IPS DF 6.9 (cell line): ENCODE data around the gene GRB2.
"Not testable (repeated sequence)": the region's sequence is repeated elsewhere in the genome, so short reads cannot be mapped to it uniquely, and the experiment has no call there.

Experiments used
- DNase-seq: peaks from one replicate; pipeline ENCODE4 v3.0.0-alpha.2; 2013; ENCODE audit warnings: low read depth, low spot score
- H3K27ac ChIP-seq: one replicate; pipeline ENCODE4 v1.5.1; 2013; ENCODE audit warnings: low read length, control low read depth
- H3K27me3 ChIP-seq: 2 replicates; pipeline ENCODE4 v1.6.1; 2013; ENCODE audit warnings: mild to moderate bottlenecking, low read length; ENCODE audit not compliant: control insufficient read depth, insufficient read depth
- H3K36me3 ChIP-seq: 2 replicates; pipeline ENCODE4 v1.6.1; 2013; ENCODE audit warnings: low read length; ENCODE audit not compliant: control insufficient read depth, insufficient read depth
- H3K4me1 ChIP-seq: 2 replicates; pipeline ENCODE4 v1.6.1; 2013; ENCODE audit warnings: low read length; ENCODE audit not compliant: control insufficient read depth, insufficient read depth
- H3K4me3 ChIP-seq: 2 replicates; pipeline ENCODE4 v1.5.1; 2013; ENCODE audit warnings: mild to moderate bottlenecking, low read length
- H3K9me3 ChIP-seq: 2 replicates; pipeline ENCODE4 v1.6.1; 2013; ENCODE audit warnings: low read length, inconsistent platforms; ENCODE audit not compliant: control insufficient read depth, insufficient read depth
- WGBS: extraction: QIAGEN DNeasy Blood & Tissue Kit; methylation state at CpG from one replicate; pipeline ENCODE4 v1.1.7; 2013; ENCODE audit warnings: mixed read lengths, missing lambda C conversion rate; ENCODE audit not compliant: insufficient read length, insufficient coverage; 5-methylcytosine and 5-hydroxymethylcytosine counted together

Gene GRB2

DNA sequence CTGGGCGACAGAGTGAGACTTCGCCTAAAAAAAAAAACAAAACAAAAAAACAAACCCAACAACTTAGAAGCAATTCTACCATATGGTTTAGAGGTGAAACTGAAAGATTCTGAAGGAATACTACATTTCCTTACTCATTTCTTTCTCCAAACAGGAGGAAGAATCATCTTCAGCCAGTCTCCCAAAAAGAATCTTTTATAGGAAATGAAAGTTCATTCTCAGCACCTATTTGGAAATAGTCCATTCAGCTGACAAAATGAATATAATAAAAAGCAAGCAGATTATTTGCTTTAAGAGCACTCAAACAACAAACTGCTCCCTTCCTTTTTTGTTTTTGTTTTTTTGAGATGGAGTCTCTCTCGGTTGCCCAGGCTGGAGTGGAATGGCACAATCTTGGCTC lies 17.7 kb downstream of the GRB2 start:
- H3K27me3 ChIP-seq = no peaks in the 10 kb centered on the region
- H3K4me3 ChIP-seq = no peak overlapping the region
- no CpG with 5 or more reads among the region's 3 CpGs for WGBS
- no peak overlapping the region for H3K27ac ChIP-seq
- H3K9me3 ChIP-seq = no peaks in the 10 kb centered on the region
- no peaks in the 10 kb centered on the region for H3K4me1 ChIP-seq
- H3K36me3 ChIP-seq = no peaks in the 10 kb centered on the region; the same call in 1 of the 2 replicates
- no peak for DNase-seq

DNA sequence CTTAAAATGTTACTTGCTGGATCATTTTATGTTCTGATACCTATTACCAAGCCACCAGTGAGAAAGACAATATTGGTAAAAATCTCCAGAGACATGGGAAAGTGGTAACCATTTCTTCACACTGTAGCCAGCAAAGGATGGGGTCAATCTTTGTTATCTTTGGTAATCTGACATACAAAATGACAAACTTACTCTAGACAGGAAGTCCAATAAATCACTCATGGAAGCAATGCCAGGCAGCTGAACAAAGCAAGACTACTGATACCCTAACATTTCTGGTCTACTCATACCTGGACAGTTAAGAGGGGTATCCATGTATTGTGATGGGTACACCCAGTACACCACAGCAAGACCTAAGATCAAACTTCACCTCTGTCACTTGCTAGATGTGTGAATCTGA lies 19.0 kb downstream of the GRB2 start:
- no peaks in the 10 kb centered on the region for H3K27me3 ChIP-seq
- no peaks in the 10 kb centered on the region for H3K9me3 ChIP-seq
- DNase-seq = no peak
- H3K4me3 ChIP-seq = no peak overlapping the region
- no peak overlapping the region for H3K27ac ChIP-seq
- H3K36me3 ChIP-seq = no peaks in the 10 kb centered on the region
- no peaks in the 10 kb centered on the region for H3K4me1 ChIP-seq

DNA sequence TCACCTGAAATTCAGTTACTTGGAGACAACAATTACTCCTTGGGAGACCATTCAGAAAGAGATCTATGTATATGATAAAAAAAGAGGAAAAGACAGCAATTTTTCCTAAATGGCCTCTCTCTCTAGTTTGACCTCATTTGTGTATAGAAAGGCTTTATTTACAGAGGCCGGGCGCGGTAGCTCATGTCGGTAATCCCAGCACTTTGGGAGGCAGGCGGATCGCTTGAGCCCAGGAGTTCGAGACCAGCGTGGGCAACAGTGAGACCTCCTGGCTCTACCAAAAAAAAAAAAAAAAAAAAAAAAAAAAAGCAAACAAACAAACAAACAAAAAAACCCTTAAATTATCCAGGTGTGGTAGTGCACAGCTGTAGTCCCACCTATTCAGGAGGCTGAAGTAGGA lies 20.7 kb downstream of the GRB2 start:
- H3K36me3 ChIP-seq = no peaks in the 10 kb centered on the region
- no peaks in the 10 kb centered on the region for H3K9me3 ChIP-seq
- no peaks in the 10 kb centered on the region for H3K27me3 ChIP-seq
- no CpG with 5 or more reads among the region's 8 CpGs for WGBS
- H3K4me3 ChIP-seq = no peak overlapping the region
- no peak overlapping the region for H3K27ac ChIP-seq
- DNase-seq = no peak
- H3K4me1 ChIP-seq = no peaks in the 10 kb centered on the region

DNA sequence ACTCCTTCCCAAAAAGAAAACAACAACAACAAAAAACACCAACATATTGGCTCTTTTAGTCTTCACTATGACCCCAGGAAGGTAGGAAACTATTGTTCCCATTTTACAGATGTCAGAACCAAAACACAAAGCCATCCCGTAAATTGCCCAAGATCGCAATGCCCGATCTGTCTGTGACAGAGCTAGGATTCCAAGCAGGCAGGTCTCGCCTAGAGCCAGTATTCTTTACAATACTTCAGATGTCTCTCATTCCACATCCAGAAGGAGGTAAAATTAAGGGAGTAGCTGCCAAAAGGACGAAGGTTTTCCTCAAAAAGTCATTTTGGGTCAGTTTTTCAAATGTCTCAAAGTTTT lies 21.7 kb downstream of the GRB2 start:
- Histone ChIP-seq H3K36me3 (no peaks in the 10 kb centered on the region), H3K27ac (no peak overlapping the region), H3K9me3 (no peaks in the 10 kb centered on the region), H3K4me1 (no peaks in the 10 kb centered on the region), H3K27me3 (no peaks in the 10 kb centered on the region), H3K4me3 (no peak overlapping the region)
- DNase-seq = no peak
- no CpG with 5 or more reads among the region's 5 CpGs for WGBS

DNA sequence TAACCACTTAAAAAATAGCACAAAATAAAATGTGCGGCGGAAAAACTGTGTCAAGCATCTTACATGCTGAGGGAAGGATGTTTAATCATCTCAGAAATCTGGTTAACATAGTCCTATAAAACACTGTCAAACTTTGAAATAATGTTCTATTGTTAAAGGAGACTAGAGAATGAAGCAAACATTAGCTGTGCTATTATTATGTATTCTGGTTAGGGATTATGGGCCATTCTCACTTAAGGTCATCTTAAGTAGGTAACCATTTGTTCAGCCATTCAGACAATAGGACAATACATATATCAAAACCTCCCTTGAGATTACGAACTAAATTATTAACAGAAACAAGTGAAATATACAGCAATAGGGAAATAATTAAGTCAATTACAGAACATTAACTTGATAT lies 24.7 kb downstream of the GRB2 start:
- Histone ChIP-seq H3K4me1 (no peaks in the 10 kb centered on the region), H3K36me3 (no peaks in the 10 kb centered on the region), H3K9me3 (no peaks in the 10 kb centered on the region), H3K4me3 (no peak overlapping the region), H3K27me3 (no peaks in the 10 kb centered on the region), H3K27ac (no peak overlapping the region)
- no peak for DNase-seq
- no CpG with 5 or more reads among the region's 3 CpGs for whole genome bisulfite sequencing

DNA sequence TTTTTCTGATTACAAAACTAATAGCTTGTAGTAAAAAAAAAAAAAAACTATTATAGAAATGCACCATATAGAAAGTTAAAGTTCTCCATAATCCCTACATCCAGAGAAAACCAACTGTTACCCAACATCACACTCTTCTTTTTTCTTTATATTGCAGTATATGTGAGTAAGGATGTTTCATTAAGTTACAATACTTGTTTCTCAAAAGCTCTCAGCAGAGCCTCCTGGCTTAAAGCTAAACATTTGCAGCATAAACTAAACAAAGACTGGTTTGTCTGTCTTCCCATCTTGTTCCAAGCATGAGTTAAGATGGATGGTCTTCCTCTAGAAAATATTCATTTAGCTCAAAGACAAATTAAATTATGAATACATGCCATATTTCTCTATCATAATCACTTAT lies 25.2 kb downstream of the GRB2 start:
- no peaks in the 10 kb centered on the region for H3K36me3 ChIP-seq

DNA sequence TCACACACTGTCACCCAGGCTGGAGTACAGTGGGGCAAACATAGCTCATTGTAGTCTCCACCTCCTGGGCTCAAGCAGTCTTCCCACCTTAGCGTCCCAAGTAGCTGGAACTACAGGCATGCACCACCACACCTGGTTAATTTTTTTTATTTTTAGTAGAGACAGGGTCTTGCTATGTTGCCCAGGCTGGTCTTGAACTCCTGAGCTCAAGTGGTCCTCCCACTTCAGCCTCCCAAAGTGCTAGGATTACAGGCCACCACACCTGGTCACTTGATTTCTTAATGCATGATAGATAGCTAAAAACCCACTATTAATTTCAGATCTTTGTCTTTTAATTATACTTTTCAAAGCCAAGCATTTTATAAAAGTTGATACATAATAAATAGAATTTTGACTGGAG lies 26.1 kb downstream of the GRB2 start:
- H3K27me3 ChIP-seq, H3K9me3 ChIP-seq, H3K27ac ChIP-seq, H3K4me3 ChIP-seq, H3K4me1 ChIP-seq, H3K36me3 ChIP-seq, DNase-seq: not testable (repeated sequence)
- no CpG with 5 or more reads among the region's 1 CpG for WGBS

More for the DNA sequence above, 25.2 kb downstream of the GRB2 start:
- Histone ChIP-seq H3K27ac (no peak overlapping the region), H3K9me3 (no peaks in the 10 kb centered on the region), H3K27me3 (no peaks in the 10 kb centered on the region), H3K4me3 (no peak overlapping the region), H3K4me1 (no peaks in the 10 kb centered on the region)
- no peak for DNase-seq

DNA sequence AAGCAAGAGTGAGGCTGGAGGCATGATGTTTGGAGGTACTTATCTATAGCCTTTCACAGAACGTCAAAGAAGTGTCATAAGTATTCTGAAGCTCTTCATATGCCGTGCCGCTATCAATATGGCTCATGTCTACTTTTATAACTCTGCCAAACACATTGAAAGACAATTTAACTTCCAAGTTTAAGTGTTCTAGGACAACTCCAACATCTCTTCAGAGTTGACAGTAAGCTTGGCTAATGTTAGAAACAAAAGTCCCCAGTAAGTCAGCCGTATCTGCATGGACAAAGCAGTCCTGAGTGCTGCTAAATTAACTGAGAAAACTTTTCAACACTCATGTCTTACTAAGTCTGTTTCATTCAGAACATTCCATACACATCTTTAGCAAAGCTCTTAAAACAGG lies 32.2 kb downstream of the GRB2 start:
- 0 out of 2 replicates have a peak, but pooled peaks cover 1% of the 10 kb centered on the region for H3K4me1 ChIP-seq
- no peaks in the 10 kb centered on the region for H3K27me3 ChIP-seq
- no peaks in the 10 kb centered on the region for H3K36me3 ChIP-seq
- H3K9me3 ChIP-seq = no peaks in the 10 kb centered on the region
- H3K4me3 ChIP-seq = no peak overlapping the region
- DNase-seq = no peak
- no CpG with 5 or more reads among the region's 4 CpGs for WGBS
- H3K27ac ChIP-seq = no peak overlapping the region

DNA sequence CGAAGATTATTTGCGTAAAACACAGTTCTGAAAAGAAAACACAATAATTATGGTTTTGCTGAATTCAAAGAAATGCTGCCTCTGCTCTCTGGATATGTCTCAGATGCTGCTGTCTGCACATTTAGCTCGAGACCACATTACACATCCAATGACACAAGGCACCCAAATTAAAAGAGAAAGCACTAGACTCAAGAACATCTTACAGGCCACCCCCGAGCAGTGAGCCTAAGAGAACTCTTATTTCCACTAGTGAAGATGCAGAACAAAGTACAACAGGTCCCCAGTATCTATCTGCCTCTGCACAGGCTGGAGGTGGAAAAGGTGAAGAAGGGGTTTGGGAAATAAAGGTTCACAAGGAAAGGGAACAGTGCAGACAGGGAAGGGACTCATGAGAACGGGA lies 33.5 kb downstream of the GRB2 start:
- Histone ChIP-seq H3K4me1 (0 out of 2 replicates have a peak, but pooled peaks cover 1% of the 10 kb centered on the region), H3K27ac (no peak overlapping the region), H3K27me3 (no peaks in the 10 kb centered on the region), H3K36me3 (no peaks in the 10 kb centered on the region), H3K9me3 (no peaks in the 10 kb centered on the region), H3K4me3 (no peak overlapping the region)
- no CpG with 5 or more reads among the region's 5 CpGs for WGBS
- DNase-seq = no peak

DNA sequence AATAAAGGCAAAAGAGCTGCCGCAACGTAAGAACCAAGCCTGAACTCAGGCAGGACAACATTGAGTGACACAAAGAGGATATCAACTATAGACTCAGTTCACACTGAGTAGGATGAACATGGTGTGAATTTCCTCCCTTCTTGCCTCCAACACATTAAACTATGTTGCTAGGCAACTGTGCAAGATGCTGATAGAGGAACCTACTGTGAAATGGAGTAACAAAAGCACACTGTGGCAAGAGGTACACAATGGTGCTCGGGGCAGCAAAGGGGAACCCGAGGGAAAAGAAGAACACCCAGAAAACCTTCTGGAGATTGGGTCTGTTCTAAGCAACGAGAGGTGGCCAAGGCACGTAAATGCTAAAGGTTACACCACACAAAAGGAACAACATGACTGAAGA lies 34.1 kb downstream of the GRB2 start:
- Histone ChIP-seq H3K4me1 (0 out of 2 replicates have a peak, but pooled peaks cover 1% of the 10 kb centered on the region), H3K27ac (no peak overlapping the region), H3K27me3 (no peaks in the 10 kb centered on the region), H3K36me3 (no peaks in the 10 kb centered on the region), H3K4me3 (no peak overlapping the region), H3K9me3 (no peaks in the 10 kb centered on the region)
- no CpG with 5 or more reads among the region's 6 CpGs for WGBS
- no peak for DNase-seq

DNA sequence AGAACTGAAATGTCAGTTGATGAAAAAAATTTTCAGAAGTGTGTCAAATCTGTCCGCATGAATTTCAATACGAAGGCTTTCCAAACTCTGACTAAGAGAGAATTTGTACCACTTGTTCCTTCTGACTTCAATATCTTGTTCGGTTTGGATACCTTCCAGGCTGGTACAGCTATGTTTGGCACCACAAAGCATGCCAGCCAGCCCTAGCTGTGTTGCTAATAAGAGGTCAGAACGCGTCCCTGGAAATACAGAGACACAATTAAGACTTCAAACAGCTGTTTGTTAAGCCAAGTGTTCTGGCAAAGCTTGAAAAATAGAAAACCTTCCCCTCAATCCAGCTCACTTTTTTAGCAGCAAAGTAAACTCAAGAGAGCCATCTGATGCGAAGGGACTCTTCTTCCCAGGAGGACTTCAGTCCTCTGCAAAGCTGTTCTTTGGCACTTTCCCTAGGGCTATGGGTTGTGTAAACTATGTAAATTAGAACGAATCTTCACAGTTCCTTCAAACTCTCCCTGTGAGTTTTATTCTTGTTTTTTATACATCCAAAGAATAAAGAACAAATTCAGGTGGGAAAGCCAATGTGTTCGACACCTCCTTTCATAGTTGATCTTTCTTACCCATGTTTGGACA lies 35.1 kb downstream of the GRB2 start:
- no peaks in the 10 kb centered on the region for H3K9me3 ChIP-seq
- DNase-seq = no peak
- H3K36me3 ChIP-seq = no peaks in the 10 kb centered on the region
- no peak overlapping the region for H3K27ac ChIP-seq
- H3K4me3 ChIP-seq = no peak overlapping the region
- no CpG with 5 or more reads among the region's 8 CpGs for WGBS
- H3K27me3 ChIP-seq = no peaks in the 10 kb centered on the region
- 0 out of 2 replicates have a peak, but pooled peaks cover 1% of the 10 kb centered on the region for H3K4me1 ChIP-seq
